ENCODE results near the gene GHDC. TPM values are rescaled to one million over a fixed set of nuclear protein-coding genes. Genes with fewer than 3 reads are reported as not detected.
"Not testable (repeated sequence)": the region's sequence is repeated elsewhere in the genome, so short reads cannot be mapped to it uniquely, and the experiment has no call there.

Gene GHDC, protein sequence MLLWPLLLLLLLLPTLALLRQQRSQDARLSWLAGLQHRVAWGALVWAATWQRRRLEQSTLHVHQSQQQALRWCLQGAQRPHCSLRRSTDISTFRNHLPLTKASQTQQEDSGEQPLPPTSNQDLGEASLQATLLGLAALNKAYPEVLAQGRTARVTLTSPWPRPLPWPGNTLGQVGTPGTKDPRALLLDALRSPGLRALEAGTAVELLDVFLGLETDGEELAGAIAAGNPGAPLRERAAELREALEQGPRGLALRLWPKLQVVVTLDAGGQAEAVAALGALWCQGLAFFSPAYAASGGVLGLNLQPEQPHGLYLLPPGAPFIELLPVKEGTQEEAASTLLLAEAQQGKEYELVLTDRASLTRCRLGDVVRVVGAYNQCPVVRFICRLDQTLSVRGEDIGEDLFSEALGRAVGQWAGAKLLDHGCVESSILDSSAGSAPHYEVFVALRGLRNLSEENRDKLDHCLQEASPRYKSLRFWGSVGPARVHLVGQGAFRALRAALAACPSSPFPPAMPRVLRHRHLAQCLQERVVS
- polyA plus RNA-seq = 10 to 100 TPM; 16.5 to 20.3 (median 19.4) TPM

DNA sequence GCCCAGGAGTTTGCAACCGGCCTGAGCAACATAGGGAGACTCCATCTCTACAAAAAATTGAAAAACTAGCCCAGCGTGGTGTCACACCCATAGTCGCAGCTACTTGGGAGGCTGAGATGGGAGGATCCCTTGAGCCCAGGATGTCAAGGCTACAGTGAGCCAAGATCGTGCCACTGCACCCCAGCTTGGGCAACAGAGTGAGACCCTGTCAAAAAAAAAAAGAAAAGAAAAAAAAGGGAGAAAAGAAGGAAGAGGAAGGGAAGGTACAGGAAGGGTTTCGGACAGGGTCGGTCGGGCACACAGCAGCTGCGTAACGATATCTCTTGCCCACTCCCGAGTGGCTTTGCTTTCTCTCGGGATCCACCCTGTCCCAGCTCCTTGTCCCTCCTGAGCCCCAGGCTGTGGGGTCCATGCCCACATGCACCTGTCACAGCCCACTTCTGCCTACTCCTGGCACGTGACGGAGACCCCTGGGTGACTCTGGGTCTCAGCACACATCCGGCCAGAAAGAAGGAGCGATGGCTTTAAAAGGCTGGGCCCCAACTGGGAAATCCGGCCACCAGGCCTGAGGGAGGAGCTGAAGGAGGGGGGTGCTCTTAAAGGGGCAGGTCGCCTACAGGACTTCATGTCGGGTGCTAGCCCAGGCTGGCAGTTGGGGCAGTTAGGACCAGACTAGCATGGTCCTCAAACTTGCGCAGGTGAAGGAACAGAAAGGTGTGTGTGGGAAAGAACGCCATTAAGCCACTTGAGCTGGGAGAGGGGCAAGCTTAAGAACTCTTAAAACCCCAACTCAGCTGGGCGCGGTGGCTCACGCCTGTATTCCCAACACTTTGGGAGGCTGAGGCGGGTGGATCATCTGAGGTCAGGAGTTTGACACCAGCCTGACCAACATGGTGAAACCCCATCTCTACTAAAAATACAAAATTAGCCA is at the start of gene GHDC:
Gene GHDC (minus strand): TSS at position 526 of the 931 bp plus-strand sequence. CDS start 913 bp downstream, outside the sequence.
- 18 to 23% (median 20%) methylated on average over 24 of the region's 24 CpGs for WGBS, 3 donors

GRCh38 chr17:42243493-42243982 is 49.2 kb upstream of the GHDC start:
- H3K27ac ChIP-seq (ENCODE audit: low read depth, low read length) = no peak overlapping the region
- 74 to 87% (median 85%) methylated on average over 5 of the region's 5 CpGs for WGBS, 3 donors

More for the DNA sequence above, at the start of gene GHDC:
- no peak within 1 kb of the TSS for H3K27ac ChIP-seq (ENCODE audit: low read depth, low read length)

DNA sequence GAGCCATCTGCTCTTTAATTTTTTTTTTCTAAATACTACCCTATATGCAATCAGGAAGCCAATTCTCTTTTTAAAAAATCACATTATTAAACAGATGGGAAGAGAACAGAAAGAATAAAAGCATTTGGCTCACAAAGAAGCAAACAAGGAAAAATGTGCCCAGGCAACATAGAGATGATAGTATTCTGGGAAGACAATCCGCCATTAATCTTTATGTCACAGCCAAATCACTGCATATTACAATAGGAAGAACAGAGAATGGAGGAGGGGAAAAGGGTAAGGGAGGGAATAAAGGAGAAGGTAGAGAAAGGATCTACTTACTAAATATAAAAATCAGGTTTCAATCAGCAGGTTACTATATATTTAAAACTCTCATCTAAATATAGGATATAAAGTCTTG is 47.6 kb upstream of the GHDC start:
- 94 to 100% (median 97%) methylated on average over 1 of the region's 1 CpG for WGBS, 3 donors
- no peak overlapping the region for H3K27ac ChIP-seq (ENCODE audit: low read depth, low read length)

DNA sequence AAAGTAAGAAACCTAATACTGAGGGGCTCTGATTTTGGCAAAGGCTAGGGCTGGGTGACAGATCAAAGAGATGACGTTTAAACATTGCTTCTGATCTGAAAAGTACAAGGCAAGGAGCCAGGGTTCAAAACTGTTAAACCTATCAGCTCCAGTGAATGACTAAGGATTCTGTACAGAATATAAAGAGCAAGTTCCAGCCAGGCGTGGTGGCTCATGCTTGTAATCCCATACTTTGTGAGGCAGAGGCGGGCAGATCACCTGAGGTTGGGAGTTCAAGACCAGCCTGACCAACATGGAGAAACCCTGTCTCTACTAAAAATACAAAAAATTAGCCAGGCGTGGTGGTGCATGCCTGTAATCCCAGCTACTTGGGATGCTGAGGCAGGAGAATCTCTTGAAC is 46.6 kb upstream of the GHDC start:
- not testable (repeated sequence) for H3K27ac ChIP-seq (ENCODE audit: low read depth, low read length)
- 70 to 83% (median 82%) methylated on average over 4 of the region's 4 CpGs for WGBS, 3 donors

DNA sequence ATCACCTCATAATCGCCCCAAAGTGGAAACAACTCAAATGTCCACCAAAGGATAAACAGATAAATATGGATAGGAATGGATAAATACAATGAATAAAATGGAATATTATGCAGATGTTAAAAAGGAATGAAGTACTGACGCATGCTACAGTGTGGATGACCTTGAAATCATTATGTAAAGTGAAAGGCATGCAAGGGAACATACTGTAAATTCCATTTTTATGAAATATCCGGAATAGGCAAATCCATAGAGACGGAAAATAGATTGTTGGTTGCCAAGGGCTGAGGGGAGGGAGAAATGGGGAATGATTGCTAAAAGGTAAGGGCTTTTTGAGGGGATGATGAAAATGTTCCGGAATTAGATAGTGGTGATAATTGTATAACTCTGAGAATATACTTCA is 45.9 kb upstream of the GHDC start:
- 72 to 89% (median 82%) methylated on average over 5 of the region's 5 CpGs for WGBS, 3 donors
- no peak overlapping the region for H3K27ac ChIP-seq (ENCODE audit: low read depth, low read length)

DNA sequence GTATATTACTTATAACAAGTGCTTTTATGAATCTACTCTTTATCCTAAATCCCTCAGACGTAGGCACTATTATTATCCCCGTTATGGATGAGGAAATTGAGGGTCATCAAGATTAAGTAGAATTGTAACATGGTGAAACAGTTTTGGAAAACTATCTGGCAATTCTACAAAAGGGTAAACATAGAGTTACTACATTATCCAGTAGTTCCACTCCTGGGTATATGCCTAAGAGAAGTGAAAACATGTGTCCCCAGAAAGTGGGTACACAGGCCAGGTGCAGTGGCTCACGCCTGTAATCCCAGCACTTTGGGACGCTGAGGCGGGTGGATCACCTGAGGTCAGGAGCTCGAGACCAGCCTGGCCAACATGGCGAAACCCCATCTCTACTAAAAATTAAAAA is 45.3 kb upstream of the GHDC start:
- H3K27ac ChIP-seq (ENCODE audit: low read depth, low read length) = not testable (repeated sequence)
- 83 to 89% (median 86%) methylated on average over 7 of the region's 7 CpGs for WGBS, 3 donors

DNA sequence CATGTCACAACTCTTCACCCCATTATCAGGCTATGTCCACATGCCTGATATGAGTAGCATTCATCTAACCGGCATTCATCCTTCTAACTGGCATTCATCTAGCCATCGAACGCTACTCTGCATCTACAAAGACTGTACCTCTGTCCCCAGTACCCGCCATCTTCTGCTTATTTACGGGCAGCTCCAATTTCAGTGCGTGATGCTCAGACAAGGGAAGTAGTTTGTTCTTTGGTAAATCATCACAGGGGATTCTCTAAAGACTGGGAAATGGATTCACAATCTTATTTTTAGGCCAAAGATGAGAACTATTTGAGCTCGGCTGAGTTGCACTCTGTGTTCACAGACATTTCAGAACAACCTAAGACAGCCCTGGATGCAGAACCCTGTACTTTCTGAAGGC is 42.5 kb upstream of the GHDC start:
- no peak overlapping the region for H3K27ac ChIP-seq (ENCODE audit: low read depth, low read length)
- WGBS, 3 donors = 91 to 92% (median 92%) methylated on average over 7 of the region's 7 CpGs

DNA sequence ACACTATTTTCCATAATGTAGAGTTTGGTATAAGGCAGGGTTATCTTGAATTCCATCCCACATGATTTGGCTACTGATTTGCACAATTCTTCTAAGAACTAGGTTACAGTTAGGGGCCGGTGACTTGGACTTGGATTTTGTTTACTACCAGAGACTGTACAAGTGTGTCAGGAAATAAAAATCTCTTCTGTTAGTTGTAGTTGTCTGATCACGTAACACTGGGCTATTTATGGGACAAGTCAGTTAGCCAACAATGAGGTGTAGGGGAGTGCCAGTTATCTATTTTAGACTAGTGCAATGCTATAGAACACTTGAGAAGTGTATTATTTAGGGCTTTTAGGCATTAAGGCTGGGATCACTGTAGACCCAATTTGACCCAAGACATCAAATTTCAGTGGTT is 39.7 kb upstream of the GHDC start:
- H3K27ac ChIP-seq (ENCODE audit: low read depth, low read length) = no peak overlapping the region
- 45 to 76% (median 55%) methylated on average over 2 of the region's 2 CpGs for WGBS, 3 donors

GRCh38 chr17:42233156-42233555 is 38.9 kb upstream of the GHDC start:
- WGBS, 3 donors = 95 to 98% (median 96%) methylated on average over 5 of the region's 5 CpGs
- H3K27ac ChIP-seq (ENCODE audit: low read depth, low read length) = no peak overlapping the region

DNA sequence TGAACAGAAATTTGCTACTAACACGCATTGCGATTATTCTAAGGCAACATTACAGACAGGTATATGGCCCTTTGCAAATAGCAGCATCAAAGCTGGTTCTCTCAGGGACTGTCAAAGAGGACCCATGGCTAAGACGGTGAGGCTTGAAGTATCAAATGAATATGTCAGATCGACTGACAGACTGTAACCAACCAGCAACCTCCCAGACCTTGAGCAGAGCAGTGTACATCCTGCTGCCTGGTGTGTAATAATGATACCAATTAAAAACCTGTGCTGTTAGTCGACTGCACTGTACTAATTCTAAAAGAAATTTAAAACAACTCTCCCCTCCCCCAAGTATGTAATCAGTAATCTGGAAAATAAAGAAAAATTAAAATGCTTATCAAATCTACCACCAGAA is 35.9 kb upstream of the GHDC start:
- H3K27ac ChIP-seq (ENCODE audit: low read depth, low read length) = no peak overlapping the region
- 82 to 88% (median 87%) methylated on average over 5 of the region's 5 CpGs for WGBS, 3 donors

DNA sequence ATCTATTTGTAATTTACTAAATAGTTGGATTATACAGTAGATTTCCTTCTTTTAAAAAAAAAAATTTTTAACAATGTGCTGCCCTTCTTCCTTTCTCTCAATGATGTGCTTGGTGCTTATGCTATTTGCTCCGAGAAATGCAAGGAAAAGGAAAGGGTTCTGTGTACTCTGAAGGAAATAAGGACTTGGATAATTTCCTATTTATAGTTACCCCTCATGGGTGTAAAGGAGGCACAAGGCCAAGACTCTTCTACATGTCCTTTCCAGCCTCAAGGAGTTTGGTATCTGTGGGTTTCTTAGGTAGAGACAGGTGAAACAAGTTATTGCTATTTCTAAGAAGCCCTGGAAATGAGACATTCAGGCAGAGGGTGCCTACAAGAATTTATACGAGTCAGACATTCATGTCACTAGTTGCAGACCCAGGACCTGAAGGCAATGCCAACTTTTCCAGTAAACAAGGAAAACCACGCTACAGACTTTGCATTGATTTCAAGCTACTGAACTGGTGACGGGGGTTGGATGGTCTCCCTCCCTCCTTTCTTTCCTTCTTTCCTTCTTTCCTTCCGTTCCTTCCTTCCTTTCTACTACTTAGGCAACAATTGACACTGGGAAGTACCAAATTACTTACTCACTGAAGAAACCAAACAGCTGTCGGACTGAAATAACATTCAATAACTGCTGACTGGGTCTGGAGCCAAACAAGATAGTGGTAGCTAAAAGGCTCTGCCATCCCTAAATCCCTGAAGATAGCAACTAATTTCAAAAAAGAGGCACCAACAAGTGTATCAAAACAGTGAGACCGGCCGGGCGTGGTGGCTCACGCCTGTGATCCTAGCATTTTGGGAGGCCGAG is 33.8 kb upstream of the GHDC start:
- 59 to 77% (median 60%) methylated on average over 11 of the region's 11 CpGs for WGBS, 3 donors
- H3K27ac ChIP-seq (ENCODE audit: low read depth, low read length) = no peak overlapping the region

DNA sequence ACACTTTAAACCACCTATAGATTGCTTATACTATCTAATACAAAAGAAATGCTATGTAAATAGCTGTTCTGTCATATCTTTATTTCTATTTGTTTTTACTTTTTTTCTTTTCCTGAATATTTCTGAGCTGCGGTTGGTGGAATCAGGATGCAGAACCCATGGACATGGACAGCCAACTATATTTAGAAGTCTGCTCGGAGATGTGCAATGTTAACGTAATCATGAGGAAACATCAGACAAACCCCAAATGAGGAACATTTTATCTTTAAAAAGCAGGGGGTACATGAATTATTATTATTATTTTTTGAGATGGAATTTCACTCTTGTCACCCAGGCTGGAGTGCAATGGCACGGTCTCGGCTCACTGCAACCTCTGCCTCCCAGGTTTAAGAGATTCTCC is 31.4 kb upstream of the GHDC start:
- H3K27ac ChIP-seq (ENCODE audit: low read depth, low read length) = no peak overlapping the region
- 64 to 91% (median 67%) methylated on average over 5 of the region's 5 CpGs for WGBS, 3 donors

- H3K27ac ChIP-seq (ENCODE audit: low read depth, low read length) = no peak overlapping the region
- 94 to 98% (median 96%) methylated on average over 6 of the region's 6 CpGs for WGBS, 3 donors
These were observed 30.4 kb upstream of the GHDC start for GRCh38 chr17:42224651-42225050.

DNA sequence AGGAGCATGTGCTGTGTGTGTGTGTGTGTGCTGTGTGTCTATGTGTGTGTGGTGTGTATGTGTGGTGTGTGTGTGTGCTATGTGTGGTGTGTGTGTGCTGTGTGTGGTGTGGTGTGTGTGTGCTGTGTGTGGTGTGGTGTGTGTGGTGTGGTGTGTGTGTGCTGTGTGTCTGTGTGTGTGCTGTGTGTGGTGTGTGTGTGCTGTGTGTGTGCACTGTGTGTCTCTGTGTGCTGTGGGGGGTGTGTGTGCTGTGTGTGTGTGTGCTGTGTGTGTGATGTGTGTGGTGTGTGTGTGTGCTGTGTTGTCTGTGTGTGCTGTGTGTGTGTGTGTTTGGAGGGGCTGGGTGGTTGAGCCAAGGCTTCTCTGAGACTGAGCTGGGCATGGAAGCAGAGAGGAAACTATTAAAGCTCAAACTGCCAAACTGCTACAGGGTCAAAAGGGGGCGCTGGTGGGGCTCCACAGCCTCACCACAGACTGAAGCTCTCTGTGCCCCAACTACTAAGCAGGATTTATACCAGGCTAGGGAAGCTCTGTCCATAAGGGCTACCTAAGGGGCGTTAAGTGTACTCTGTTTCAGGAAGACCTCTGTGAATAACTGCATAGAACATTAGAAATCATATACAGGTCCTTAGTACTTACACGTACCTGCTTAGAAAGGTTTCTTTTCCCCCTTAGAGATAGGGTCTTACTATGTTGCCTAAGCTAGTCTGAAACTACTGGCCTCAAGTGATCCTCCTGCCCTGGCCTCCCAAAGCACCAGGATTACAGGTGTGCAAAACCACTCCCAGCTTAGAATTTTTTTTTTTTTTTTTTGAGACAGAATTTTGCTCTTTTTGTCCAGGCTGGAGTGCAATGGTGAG is 27.8 kb upstream of the GHDC start:
- WGBS, 3 donors = 38 to 58% (median 48%) methylated on average over 3 of the region's 3 CpGs
- no peak overlapping the region for H3K27ac ChIP-seq (ENCODE audit: low read depth, low read length)

DNA sequence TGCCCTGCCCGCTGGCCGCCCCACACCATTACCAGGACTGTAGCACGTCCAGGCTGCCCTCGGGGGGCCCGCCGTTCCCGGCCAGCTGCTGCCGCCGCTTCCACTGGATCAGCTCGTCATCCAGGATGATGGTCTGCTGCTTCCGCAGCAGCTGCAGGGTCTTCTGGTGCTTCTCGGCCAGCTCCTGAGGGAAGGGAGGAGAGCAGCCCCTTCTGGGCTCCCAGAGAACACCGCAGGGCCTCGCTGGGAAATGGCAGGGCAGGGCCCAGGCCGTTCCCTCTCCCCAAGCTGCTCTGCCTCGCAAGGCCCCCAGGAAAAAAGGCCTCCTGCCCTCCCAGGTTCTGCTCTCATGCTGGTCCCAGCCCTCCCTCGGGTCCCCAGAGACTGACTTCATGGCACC is 25.0 kb upstream of the GHDC start:
- not testable (repeated sequence) for H3K27ac ChIP-seq (ENCODE audit: low read depth, low read length)
- 93% methylated on average over 3 of the region's 17 CpGs; no CpG with 5 or more reads in 2 of the 3 donors for WGBS, 3 donors

DNA sequence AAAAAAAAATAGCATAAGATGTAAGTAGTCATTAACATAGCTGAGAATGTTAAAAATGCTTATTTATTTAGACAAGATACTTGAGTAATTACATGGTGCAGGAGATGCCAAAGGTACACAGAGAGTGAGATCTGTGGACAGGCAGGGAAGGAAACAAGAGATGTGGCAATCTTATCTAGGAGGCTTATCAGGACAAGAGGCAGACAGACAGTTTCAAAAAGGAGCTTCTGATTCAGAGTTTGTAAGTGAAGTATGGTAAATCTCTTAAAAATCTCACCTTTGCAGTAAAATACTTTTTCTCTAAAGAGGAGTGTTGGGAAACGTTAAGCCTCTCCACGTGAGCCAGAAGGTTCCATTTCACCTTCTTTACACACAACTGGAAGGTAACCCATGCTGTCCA is 19.9 kb upstream of the GHDC start:
- H3K27ac ChIP-seq (ENCODE audit: low read depth, low read length) = no peak overlapping the region
- 62 to 90% (median 68%) methylated on average over 2 of the region's 2 CpGs for WGBS, 3 donors

GRCh38 chr17:42212382-42212781 is 18.1 kb upstream of the GHDC start:
- 41 to 85% (median 74%) methylated on average over 7 of the region's 7 CpGs for WGBS, 3 donors

More at GRCh38 chr17:42212382-42212781, 18.1 kb upstream of the GHDC start:
- no peak overlapping the region for H3K27ac ChIP-seq (ENCODE audit: low read depth, low read length)

Measured in adipose tissue (tissue), 3 donors.